ENCODE measurements around the gene MPEG1.
A peak's percentile ranks its signal among the peaks of the same experiment; 100 is the strongest.

The MPEG1 gene

DNA sequence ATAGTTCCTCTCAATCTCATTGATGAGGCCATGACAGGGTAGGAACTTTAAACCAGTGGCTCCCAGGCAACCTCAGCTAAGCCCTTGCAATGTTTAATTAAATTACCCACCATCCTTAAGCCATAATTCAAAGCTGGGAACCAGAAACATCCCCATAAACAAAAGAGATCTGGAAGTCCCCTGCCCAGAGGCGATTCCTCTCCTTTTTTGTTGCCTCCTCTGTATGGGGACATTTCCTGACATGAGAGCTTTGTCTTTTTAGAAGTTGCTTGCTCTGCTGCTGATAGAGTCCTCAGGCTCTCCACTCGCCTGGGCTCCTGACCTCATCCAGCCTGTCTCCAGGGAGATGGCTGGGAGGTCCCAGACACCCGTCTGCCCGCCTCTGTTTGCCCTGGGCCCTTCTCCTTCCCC lies 37.6 kb downstream of the MPEG1 start:
- H3K27ac ChIP-seq = no peak overlapping the region
- TF ChIP-seq, protein P1, sequence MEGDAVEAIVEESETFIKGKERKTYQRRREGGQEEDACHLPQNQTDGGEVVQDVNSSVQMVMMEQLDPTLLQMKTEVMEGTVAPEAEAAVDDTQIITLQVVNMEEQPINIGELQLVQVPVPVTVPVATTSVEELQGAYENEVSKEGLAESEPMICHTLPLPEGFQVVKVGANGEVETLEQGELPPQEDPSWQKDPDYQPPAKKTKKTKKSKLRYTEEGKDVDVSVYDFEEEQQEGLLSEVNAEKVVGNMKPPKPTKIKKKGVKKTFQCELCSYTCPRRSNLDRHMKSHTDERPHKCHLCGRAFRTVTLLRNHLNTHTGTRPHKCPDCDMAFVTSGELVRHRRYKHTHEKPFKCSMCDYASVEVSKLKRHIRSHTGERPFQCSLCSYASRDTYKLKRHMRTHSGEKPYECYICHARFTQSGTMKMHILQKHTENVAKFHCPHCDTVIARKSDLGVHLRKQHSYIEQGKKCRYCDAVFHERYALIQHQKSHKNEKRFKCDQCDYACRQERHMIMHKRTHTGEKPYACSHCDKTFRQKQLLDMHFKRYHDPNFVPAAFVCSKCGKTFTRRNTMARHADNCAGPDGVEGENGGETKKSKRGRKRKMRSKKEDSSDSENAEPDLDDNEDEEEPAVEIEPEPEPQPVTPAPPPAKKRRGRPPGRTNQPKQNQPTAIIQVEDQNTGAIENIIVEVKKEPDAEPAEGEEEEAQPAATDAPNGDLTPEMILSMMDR (conservative IDR thresholded peaks at IDR 0.05) = no peak

DNA sequence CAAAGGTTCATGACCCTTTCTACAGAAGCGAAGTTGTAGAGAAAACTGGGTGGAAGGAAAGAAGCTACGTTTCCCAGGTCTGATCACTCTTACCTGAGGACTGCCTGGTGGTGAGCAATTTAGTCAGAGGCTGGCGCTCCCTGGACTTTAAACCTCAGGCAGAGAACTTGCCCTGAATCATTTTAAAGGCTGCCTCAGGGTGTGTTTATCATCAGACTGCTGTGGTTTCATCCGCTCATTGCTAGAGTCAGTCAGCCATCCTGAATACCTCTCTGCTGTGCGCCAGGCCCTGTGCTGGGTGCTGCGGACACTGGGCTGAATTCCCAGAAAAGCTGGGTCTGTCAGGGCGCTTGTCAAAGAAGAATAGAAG lies 38.1 kb downstream of the MPEG1 start:
- no peak overlapping the region for H3K27ac ChIP-seq
- TF ChIP-seq, protein P1 (conservative IDR thresholded peaks at IDR 0.05) = no peak

DNA sequence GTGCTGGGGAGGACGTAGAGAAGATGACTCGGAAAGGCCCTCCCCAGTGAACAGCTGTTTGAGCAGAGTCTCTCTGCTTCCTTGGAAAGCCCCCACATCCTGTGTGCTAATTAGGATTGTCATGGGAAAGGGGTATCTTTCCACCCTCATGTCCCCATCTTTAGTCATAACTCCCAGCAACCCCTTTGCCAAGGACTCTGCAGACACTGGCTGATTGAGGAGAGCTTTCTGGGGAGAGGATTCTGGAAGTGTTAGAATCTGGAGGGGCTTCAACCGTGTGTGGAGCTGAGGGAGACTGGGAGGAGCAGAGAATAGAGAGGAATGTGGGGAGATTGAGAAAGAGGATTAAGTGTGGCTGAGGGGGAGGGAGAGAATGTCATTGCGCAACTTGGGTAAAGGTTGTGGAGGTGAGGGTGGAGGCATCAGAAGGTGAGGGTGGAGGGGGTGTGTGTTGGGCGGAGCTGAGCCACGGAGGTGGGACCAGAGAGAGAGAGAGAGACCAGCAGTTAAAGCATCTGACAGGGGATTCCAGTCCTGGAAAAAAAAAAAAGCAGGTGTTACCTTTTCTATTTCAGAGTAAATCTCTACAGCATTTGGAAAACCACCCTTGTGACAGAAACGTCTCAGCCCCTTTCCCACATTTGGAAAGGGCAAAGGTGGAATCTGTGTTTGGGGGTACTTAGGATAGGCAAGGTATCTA lies 38.6 kb downstream of the MPEG1 start:
- TF ChIP-seq, protein P1 (conservative IDR thresholded peaks at IDR 0.05) = no peak
- no peak overlapping the region for H3K27ac ChIP-seq

GRCh38 chr11:59173080-59173963 lies 39.4 kb downstream of the MPEG1 start:
- no peak overlapping the region for H3K27ac ChIP-seq
- TF ChIP-seq, protein P1 (conservative IDR thresholded peaks at IDR 0.05) = no peak

DNA sequence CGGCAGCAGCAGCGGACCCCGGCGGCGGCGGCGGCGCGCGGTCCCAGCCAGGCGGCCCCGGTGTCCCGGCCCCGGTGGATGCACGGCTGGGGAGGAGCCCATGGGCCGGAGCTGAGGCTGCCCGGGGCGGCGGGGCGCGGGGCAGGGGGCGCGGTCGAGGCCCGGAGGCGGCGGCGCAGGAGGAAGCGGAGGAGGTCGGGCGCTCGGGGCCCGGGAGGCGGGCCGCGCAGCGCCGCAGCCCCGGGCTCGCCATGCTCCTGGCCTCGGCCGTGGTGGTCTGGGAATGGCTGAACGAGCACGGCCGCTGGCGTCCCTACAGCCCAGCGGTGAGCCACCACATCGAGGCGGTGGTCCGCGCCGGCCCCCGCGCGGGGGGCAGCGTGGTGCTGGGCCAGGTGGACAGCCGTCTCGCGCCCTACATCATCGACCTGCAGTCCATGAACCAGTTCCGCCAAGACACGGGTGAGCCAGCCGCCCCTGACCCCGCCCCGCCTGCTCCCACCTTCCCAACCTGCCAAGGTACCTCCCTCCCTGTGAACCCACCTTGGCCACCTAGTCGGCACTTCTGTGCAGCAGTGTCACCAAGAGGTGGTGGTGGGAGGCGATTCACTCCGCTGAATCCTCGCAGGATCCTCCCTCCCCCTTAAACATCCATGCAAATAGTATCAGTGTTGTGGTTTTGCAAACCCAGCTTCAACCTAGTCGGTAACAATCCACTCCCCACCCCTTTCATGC lies 40.2 kb downstream of the MPEG1 start:
- H3K27ac ChIP-seq = peak overlapping the region; percentile 65
- TF ChIP-seq, protein P1 (conservative IDR thresholded peaks at IDR 0.05) = no peak

- H3K27ac ChIP-seq = peak within 1 kb of the TSS; percentile 65
- TF ChIP-seq, protein P1 (conservative IDR thresholded peaks at IDR 0.05) = peak; percentile 95
Measured at GRCh38 chr11:59171508-59172322, 41.0 kb downstream of the MPEG1 start, which contains the start of gene DTX4. TSS of gene DTX4 (plus strand) at chr11:59172132. CDS start at chr11:59172596, 464 bp downstream.
